ENCODE measurements around the gene PSME3IP1.
"Not testable (repeated sequence)": the region's sequence is repeated elsewhere in the genome, so short reads cannot be mapped to it uniquely, and the experiment has no call there.

Gene PSME3IP1

DNA sequence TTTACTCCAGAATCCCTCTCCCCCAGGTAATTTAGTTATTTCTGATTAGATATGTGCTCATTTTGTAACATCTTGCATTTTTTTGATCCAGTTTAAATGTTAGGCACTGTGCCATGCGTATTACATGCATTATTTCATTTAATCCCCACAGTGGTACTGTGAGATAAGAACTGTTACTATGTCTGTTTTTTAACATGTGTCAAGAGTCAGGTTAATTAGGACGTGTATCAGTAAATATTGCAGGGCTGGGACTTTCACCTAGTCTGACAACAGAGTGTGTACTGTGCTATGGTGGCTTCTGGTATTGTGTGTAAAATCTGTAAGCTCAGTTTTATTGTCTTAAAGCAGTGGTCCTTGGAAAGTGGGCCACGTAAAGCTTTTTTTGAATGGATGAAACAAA lies 10.9 kb upstream of the PSME3IP1 start:
- DNase-seq: no peak

GRCh38 chr16:57196286-57196685 lies 10.4 kb upstream of the PSME3IP1 start:
- no peak for DNase-seq

DNA sequence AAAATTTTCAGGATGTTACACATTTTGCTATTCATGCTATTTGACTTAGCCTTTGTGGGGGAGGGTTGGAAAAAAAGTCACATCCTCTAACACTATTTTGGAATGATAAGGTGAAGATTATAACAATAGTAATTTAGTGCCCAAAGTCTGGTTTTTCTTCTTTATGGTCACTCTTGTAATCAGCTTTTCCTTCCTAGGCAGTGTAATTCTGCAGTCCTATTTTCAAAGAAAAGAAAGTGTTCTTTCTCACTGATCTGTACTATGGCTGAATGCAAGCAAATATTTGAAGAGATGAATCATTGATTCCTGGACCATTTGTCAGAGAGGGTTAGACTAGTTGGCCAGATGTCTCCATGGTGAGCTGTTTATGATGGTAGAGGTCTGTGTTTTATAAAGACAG lies 8.7 kb upstream of the PSME3IP1 start:
- DNase-seq: no peak

DNA sequence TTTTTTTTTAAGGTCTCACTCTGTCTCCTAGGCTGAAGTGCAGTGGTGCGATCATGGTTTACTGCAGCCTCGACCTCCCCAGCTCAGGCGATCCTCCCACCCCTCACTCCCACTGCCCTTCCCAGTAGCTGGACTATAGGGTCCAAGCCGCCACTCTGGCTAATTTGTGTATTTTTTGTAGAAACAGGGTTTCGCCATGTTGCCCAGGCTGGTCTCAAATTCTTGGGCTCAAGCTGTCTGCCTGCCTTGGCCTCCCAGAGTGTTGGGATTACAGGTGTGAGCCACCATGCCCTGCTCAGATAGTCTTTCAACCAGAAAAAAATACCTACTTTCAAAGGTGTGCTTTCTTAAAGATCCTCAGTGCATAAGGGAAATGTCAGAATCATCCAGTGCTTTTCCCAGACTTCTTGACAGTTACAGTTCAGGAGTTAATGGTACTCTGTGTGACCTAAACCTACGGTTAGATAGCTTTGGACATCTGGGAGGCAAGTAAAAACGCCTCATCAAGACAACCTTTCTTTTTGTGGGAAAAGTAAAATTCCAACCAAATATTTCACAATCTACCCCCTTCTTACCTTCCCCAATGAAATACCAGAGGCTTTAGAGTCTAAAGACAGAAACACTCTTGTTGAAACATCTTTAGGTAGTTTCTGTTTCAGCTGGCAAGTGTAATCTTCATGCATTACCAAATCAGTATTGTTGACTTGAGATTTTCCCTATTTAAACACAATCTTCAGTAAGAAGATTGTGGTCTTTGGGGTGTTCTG lies 7.1 kb upstream of the PSME3IP1 start:
- no peak for DNase-seq

- DNase-seq: no peak
These were observed 6.3 kb upstream of the PSME3IP1 start for GRCh38 chr16:57192146-57192545.

GRCh38 chr16:57191056-57191571 lies 5.3 kb upstream of the PSME3IP1 start:
- DNase-seq: no peak

GRCh38 chr16:57190136-57190535 lies 4.3 kb upstream of the PSME3IP1 start:
- no peak for DNase-seq

DNA sequence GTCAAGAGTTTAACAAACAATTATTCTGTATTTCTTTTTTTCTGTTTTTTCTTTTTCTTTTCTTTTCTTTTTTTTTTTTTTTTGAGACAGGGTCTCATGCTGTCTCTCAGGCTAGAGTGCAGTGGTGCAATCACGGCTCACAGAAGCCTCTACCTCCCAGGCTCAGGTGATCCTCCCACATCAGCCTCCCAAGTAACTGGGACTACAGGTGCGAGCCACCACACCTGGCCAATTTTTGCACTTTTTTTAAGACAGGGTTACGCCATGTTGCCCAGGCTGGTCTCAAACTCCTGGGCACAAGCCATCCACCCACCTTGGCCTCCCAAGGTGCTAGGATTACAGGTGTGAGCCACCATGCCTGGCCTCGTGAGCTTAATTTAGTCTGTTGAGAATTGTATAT lies 3.7 kb upstream of the PSME3IP1 start:
- not testable (repeated sequence) for DNase-seq

DNA sequence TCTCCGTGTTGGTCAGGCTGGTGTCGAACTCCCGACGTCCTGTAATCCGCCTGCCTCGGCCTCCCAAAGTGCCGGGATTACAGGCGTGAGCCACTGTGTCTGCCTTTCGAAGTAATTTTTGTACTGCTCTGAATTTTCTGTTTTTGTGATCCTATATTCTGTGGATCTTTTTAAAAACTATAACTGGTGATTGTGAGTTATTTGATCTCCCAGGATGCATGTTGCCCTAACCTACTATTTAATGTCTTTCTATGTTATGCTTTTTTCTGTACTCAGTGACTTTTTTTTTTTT lies 2.8 kb upstream of the PSME3IP1 start:
- no peak for DNase-seq

DNA sequence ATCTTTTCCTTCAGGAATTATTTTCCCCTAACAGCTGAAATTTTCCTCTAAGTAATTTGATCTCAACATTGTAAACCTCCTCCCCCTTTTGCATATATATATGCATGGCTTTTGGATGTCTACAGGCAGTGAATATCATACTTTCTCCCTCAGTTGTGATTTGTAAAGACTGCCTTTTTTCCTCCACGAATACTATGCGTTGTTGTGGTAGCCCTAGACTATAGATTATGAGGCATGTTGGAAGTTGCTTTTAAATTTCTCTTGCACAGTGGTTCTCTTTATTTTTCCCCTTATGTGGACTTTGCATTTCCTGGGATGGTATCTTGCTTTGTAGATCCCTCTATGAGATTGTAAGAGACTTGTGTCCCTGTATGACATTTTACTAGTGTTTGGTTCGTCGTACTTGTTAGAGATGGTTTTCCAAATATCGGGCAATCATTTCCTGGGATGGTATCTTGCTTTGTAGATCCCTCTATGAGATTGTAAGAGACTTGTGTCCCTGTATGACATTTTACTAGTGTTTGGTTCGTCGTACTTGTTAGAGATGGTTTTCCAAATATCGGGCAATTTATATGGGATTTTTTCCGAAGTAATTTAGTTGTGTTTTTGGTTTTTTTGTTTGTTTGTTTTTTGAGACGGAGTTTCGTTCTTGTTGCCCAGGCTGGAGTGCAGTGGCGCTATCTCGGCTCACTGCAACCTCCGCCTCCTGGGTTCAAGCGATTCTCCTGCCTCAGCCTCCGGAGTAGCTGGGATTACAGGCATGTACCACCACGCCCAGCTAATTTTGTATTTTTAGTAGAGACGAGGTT lies 2.3 kb upstream of the PSME3IP1 start:
- not testable (repeated sequence) for DNase-seq

DNA sequence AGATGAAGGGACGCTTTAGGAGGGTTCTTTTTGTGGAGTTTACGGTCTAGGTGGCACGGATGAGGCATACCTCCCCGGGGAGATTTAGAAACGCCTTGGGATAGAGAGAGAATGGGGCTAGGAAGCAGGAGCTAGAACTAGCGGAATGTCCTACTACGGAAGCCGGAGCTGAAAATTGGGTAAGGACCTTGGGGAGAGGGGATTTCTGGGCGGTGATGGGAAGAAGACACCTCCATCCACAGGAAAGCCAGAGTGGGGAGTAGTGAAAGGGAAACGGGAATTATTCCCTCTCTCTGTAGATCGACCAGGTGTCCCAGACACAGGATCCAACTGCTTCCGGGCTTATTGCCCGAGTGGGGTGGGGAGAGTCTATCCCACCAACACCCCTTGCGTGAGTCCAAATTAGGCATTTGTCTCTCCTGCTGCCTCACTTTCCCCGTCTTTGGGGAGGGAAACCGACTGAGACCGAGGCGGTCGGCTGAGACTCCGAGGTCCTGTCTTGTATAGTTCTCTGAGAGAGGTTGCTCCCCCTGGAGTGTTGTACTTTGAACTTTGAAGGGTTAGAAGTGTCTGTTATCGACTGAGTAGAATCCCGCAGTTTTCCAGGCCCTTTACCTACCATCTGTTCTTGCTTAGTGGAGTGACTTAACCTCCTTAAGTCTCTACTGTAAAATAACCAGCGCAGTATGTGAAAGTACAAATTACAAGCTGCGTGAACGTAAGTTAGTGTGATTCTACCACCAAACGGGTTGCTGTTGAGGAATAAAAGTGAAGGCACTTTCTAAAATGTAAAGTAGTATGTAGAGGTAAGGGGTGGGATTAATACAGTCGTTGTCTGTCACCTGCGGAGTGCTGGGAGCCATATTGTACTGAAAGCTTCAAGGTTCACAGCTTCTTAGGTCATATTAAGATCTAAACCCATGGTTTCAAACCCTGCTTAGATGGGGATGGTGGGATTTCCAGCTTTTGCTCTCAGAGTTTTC lies 1.3 kb upstream of the PSME3IP1 start:
- DNase-seq: no peak

- DNase-seq: no peak
These were observed 344 bp downstream of the PSME3IP1 start for GRCh38 chr16:57185446-57185944.

- DNase-seq: no peak
These were observed 873 bp downstream of the PSME3IP1 start for GRCh38 chr16:57184887-57185445.

GRCh38 chr16:57184113-57184512 lies 1.7 kb downstream of the PSME3IP1 start:
- DNase-seq: no peak

DNA sequence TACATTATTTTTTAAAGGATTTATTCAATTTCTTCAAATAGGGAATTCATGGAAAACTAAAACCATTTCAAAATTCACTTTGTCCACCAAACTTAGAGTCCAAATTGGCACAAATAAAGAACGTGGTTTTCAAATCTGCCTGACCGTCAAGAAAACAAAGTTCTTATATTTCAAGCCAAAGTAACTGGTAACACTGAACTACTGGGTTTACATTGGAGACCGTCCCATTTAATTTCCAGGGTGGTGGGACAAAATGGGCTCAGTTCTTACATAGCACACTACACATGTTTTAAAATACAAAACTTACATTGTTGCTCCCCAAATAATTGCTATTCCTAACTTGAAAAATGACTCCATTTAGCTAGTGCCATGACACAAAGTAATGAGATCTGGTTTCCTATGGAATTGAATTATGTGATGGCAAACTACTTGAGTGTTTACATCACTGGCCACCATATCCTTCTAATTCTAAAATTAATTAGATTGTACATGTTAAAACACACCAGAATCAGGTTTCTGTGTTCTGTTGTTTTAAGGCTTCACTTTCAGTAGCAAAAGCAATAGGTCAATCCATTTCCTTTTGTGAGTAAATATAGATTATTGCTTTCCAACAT lies 6.5 kb downstream of the PSME3IP1 start:
- DNase-seq: no peak

DNA sequence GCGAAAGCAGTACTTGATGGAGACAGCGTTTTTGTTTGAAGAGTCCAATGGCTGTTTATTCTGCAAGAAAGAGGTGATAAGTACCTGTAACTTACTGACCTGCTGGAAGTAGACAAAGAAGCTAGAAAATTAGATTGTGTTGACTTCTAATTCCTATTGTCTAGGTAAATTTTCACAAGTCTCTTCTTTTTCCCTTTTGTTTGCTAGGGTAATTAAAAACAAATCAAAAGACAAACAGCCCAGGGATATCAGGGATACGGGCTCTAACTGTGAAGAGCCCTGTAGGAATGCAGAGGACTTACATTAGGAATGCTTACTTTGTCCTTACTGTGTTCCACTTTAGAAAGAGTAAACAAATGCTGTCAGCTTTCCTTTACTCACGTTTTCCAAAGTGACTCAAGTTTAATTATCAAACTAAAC lies 7.0 kb downstream of the PSME3IP1 start:
- no peak for DNase-seq

DNA sequence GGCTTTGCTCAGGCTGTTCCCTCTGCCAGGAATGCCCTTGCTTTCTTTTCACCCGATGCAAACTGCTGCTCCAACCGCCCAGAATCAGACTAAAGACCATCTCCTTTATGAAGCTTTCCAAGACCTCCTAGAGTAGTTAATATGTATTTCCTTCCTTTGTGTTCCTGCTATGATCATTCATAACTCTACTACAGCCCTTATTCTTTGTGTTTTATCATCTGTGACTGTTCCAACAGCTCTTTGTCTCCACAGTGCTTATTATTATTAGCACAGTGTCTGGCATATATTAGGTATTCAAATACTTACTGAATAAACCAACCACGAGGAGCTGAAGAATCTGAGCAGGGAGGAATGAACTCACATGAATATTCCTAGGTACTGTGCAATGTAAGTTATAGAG lies 7.6 kb downstream of the PSME3IP1 start:
- DNase-seq: no peak

DNA sequence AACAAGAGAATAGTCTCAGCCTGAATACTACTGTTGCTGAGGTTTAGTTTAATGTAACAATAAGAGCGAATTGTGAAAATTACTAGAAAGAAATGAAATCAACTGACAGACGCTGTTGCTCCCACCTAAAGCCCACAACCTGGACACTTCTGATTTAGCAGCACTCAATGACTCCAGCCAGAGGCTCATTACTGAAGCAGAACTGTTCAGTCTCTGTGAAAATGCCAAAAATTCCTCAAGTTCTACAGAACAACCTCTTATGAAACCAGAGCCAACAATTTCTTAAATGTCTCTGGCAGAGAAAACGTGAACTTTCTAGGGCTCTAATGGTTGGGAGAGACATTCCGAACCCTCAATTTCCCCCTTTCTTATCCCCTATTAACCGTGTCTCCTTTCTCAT lies 9.9 kb downstream of the PSME3IP1 start:
- DNase-seq: no peak

DNA sequence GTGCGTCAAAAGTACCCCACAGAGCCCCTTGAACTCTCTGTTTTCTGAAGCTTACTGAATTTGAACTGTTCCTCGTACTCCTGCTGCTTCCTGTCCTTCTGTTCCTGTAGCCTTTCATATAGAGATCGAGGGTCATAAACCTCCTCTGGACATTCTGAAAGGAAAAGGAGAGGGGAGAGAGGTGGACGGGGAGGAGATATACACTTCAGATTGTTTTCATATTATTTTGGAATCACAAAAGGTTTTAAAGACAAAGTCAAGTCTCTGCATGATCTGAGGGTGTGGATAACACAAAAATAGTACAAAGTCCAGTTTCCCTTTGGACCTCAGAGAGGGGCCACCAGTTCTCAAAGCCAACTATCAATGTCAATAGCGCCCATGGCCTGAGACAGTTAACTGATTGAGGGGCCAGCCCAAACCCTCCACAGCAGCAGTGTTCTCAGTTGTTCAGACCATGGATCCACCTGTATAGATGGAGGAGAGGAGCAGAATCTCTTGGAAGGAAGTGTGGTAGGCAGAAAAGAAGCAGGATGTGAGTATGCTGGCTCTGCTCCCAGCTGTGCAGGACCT lies 13.0 kb downstream of the PSME3IP1 start:
- DNase-seq: no peak

- DNase-seq: no peak
These were observed 16.5 kb downstream of the PSME3IP1 start for GRCh38 chr16:57169327-57169726.

GRCh38 chr16:57167953-57168352 lies 17.9 kb downstream of the PSME3IP1 start:
- DNase-seq: peak; percentile 45

DNA sequence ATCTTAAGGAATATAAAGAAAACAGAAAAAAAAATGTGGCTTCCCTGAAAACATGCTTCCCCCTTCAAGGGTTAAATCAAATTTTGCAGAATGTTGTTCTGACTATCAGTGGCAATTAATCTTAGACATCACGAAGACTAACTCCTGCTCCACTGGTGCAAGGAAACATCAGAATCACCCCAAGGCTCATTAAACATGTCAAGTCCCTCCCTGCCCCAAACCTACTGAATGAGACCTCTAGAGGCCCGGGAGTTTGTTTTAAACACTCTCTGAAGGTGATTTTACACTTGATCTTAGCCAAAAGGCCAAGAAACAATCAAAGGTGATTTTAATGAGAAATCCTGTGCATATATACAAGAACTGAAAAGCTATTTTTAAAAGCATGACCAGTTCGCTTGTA lies 18.3 kb downstream of the PSME3IP1 start:
- no peak for DNase-seq
